Gastrocnemius medialis (tissue), 4 donors: ENCODE results near the gene SLC6A16.

Source experiments
- POLR2A ChIP-seq, 2 donors: fragments of 450-650 bp; IDR thresholded peaks; one replicate each; pipeline ENCODE4 v1.6.1; 2017; ENCODE audit warnings: antibody characterized with exemption in 2 of 2, mild to moderate bottlenecking in 2 of 2, moderate library complexity in 2 of 2
- TF ChIP-seq, protein P1 (sequence below), 5 experiments: fragments of 450-650 bp in 3 of 5; fragments of 200-600 bp in 2 of 5; sonication (generic) in 2 of 5; IDR thresholded peaks in 4 of 5; conservative IDR thresholded peaks in 1 of 5; 1 replicate in 4 of 5; 2 replicates in 1 of 5; pipeline ENCODE4 v1.5.1; 2016 to 2019; ENCODE audit warnings: antibody characterized with exemption in 5 of 5, mild to moderate bottlenecking in 3 of 5, moderate library complexity in 3 of 5

- TF ChIP-seq, protein P1, sequence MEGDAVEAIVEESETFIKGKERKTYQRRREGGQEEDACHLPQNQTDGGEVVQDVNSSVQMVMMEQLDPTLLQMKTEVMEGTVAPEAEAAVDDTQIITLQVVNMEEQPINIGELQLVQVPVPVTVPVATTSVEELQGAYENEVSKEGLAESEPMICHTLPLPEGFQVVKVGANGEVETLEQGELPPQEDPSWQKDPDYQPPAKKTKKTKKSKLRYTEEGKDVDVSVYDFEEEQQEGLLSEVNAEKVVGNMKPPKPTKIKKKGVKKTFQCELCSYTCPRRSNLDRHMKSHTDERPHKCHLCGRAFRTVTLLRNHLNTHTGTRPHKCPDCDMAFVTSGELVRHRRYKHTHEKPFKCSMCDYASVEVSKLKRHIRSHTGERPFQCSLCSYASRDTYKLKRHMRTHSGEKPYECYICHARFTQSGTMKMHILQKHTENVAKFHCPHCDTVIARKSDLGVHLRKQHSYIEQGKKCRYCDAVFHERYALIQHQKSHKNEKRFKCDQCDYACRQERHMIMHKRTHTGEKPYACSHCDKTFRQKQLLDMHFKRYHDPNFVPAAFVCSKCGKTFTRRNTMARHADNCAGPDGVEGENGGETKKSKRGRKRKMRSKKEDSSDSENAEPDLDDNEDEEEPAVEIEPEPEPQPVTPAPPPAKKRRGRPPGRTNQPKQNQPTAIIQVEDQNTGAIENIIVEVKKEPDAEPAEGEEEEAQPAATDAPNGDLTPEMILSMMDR (IDR thresholded peaks at IDR 0.05 in 4 of 5, conservative IDR thresholded peaks at IDR 0.05 in 1 of 5), result no peak
- TF ChIP-seq POLR2A (IDR thresholded peaks at IDR 0.05), result no peak
Measured at GRCh38 chr19:49297403-49297802, 27.6 kb downstream of the SLC6A16 start.
